ENCODE measurements around the gene DDX1. TPM values are rescaled to one million over a fixed set of nuclear protein-coding genes. Genes with fewer than 3 reads are reported as not detected.

The DDX1 gene
- total RNA-seq, 1 donor from 2014 or later = 89.9 TPM

DNA sequence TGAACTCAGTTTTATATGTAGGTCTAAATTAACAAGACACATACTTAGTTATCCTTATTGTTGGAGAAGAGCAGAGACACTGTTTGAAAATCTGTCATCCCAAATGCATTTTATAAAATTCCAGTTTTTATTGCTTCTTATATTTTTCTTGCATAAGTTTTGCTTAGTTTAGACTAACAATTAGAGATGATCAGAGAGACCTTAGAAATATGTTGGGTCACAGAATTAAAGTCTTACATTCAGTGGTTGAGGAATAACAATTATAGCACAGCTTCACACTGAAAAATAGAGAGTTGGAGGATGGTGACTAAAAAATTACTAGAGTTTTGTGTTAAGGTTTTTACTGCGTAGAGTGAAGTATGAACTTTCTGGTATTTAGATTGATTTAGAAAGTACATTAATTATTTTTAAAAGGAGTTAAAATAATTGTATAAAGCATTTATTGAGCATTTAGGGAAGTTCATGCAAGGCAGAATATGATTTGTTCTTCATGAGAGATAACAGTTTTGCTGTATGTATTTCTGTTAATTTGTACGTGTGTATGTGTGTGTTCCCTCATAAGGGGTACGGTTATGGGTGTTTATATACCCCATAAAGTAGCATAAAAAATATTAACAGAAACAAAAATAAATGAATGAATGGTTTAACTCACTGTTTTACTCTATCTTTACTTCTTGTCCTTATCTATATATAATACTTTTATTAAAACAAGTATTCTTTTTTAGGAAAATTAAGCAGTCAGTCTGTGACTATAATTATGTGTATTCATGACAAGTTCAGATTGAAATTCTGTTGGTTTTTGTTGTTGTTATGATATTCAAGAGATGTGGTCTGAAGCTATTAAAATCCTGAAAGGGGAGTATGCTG lies 31.2 kb downstream of the DDX1 start:
- TF ChIP-seq CTCF (IDR thresholded peaks at IDR 0.05) = no peak
- no peaks in the 10 kb centered on the region for H3K27me3 Mint-ChIP-seq (ENCODE audit: low read depth)
- DNase-seq (ENCODE audit: low spot score) = no peak
- no peak overlapping the region for H3K4me3 Mint-ChIP-seq (ENCODE audit: unreplicated experiment)
- no peaks in the 10 kb centered on the region for H3K4me1 Mint-ChIP-seq (ENCODE audit: low read depth)
- H3K9me3 Mint-ChIP-seq (ENCODE audit: low read depth) = peaks cover 3% of the 10 kb centered on the region
- H3K27ac Mint-ChIP-seq (ENCODE audit: unreplicated experiment) = no peak overlapping the region
- peaks cover 35% of the 10 kb centered on the region for H3K36me3 Mint-ChIP-seq (ENCODE audit: low read depth)

DNA sequence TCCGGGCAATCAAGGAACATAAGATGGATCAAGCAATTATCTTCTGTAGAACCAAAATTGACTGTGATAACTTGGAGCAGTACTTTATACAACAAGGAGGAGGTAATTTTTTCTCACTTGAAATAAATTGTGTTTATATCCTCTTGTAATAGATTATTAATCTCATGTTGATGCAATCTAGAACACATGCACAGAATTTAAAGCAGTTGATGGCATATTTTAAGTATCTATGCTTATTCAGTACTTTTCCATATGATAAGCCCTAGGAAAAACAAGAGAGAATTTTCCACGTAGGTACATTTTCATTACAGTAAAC lies 31.8 kb downstream of the DDX1 start:
- no peaks in the 10 kb centered on the region for H3K27me3 Mint-ChIP-seq (ENCODE audit: low read depth)
- no peak overlapping the region for H3K27ac Mint-ChIP-seq (ENCODE audit: unreplicated experiment)
- H3K4me1 Mint-ChIP-seq (ENCODE audit: low read depth) = no peaks in the 10 kb centered on the region
- H3K36me3 Mint-ChIP-seq (ENCODE audit: low read depth) = peaks cover 35% of the 10 kb centered on the region
- H3K9me3 Mint-ChIP-seq (ENCODE audit: low read depth) = peaks cover 3% of the 10 kb centered on the region
- H3K4me3 Mint-ChIP-seq (ENCODE audit: unreplicated experiment) = no peak overlapping the region
- DNase-seq (ENCODE audit: low spot score) = no peak
- TF ChIP-seq CTCF (IDR thresholded peaks at IDR 0.05) = no peak

DNA sequence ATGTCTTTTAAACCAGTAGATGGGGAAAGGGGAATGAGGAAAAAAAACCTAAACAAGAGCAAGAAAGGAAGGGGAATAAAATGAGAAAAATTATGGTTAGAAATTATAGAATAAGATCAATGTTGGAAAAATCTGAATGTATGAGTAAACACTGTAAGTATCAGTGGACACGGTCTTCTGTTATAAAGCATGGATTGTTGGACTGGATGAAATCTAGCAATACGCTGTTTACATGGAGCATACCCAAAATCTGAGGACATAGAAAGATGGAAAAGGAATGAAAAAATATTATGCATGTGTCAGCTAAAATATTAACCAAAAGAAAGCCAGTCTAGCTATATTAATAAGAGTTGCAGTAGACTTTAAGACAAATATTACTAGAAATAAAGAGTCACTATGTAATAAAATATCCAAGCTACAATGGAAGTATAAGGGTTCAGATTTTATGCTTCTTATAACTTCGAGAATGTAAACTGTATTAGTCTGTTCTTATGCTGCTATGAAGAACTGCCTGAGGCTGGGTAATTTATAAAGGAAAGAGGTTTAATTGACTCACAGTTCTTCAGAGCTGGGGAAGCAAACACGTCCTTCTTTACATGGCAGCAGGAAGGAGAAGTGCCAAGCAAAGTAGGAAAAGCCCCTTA lies 32.4 kb downstream of the DDX1 start:
- Mint-ChIP-seq H3K27ac (ENCODE audit: unreplicated experiment) (no peak overlapping the region), H3K4me1 (ENCODE audit: low read depth) (no peaks in the 10 kb centered on the region), H3K9me3 (ENCODE audit: low read depth) (peaks cover 3% of the 10 kb centered on the region), H3K36me3 (ENCODE audit: low read depth) (peaks cover 38% of the 10 kb centered on the region), H3K4me3 (ENCODE audit: unreplicated experiment) (no peak overlapping the region), H3K27me3 (ENCODE audit: low read depth) (no peaks in the 10 kb centered on the region)
- no peak for DNase-seq (ENCODE audit: low spot score)
- TF ChIP-seq CTCF (IDR thresholded peaks at IDR 0.05) = no peak

- Mint-ChIP-seq H3K27ac (ENCODE audit: unreplicated experiment) (no peak overlapping the region), H3K36me3 (ENCODE audit: low read depth) (peaks cover 40% of the 10 kb centered on the region), H3K9me3 (ENCODE audit: low read depth) (peaks cover 3% of the 10 kb centered on the region), H3K4me3 (ENCODE audit: unreplicated experiment) (no peak overlapping the region), H3K4me1 (ENCODE audit: low read depth) (no peaks in the 10 kb centered on the region), H3K27me3 (ENCODE audit: low read depth) (no peaks in the 10 kb centered on the region)
- no peak for TF ChIP-seq CTCF (IDR thresholded peaks at IDR 0.05)
- no peak for DNase-seq (ENCODE audit: low spot score)
These were observed 33.2 kb downstream of the DDX1 start for GRCh38 chr2:15624903-15625302.

DNA sequence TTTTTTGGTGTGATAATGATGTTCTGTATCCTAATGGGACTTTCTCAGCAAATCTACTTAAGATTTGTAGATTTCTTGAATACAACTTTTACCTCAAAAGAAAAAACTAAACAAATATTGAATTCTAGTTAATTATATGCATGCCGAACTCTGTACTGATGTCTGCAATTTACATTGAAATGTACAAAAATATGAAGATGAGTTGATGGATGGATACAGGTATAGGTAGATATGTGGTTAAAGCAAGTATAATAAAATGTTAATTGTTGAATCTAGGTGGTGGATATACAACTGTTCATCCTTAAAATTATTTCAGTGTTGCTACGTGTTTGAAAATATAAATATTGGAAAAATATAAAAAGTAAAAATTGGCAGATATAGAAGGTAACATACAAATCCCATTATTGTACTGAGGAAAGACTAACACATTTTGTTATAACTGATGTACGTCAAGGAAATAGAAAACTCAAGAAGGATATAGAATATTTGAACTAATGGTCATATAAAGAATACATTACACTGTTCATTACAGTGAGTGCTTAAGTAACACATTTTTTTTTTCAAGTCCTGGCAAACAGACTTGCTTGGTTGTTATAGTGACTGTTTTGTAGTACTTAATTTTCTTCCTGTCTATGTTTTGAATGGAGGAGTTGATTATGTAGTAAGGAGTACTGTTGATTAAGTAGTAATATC lies 33.8 kb downstream of the DDX1 start:
- H3K36me3 Mint-ChIP-seq (ENCODE audit: low read depth) = peaks cover 43% of the 10 kb centered on the region

More for the DNA sequence above, 33.8 kb downstream of the DDX1 start:
- Mint-ChIP-seq H3K4me1 (ENCODE audit: low read depth) (peaks cover 3% of the 10 kb centered on the region), H3K27me3 (ENCODE audit: low read depth) (no peaks in the 10 kb centered on the region), H3K27ac (ENCODE audit: unreplicated experiment) (no peak overlapping the region), H3K4me3 (ENCODE audit: unreplicated experiment) (no peak overlapping the region), H3K9me3 (ENCODE audit: low read depth) (peaks cover 3% of the 10 kb centered on the region)
- no peak for DNase-seq (ENCODE audit: low spot score)
- no peak for TF ChIP-seq CTCF (IDR thresholded peaks at IDR 0.05)

Data from chondrocyte (in vitro differentiated cells).